WTC11 (cell line): ENCODE results near the gene GJC1.

Source experiments
- CREB1 ChIP-seq: sonication (generic); formaldehyde crosslinking; IDR thresholded peaks from 2 replicates; pipeline ENCODE4 v1.8.0; 2023; ENCODE audit warnings: mild to moderate bottlenecking, missing genetic modification reagents
- EMX1 ChIP-seq: fragments of 250-450 bp; sonication (Bioruptor Pico); IDR thresholded peaks from 2 replicates; pipeline ENCODE4 v1.8.0; 2021; ENCODE audit warnings: mild to moderate bottlenecking
- FOXP1 ChIP-seq: sonication (generic); formaldehyde crosslinking; IDR thresholded peaks from 2 replicates; pipeline ENCODE4 v1.8.0; 2022; ENCODE audit warnings: missing genetic modification reagents, mild to moderate bottlenecking, moderate library complexity, borderline replicate concordance
- GABPB1 ChIP-seq: sonication (generic); formaldehyde crosslinking; IDR thresholded peaks from 2 replicates; pipeline ENCODE4 v1.8.1; 2023; ENCODE audit warnings: mild to moderate bottlenecking, missing genetic modification reagents
- NFE2L1 ChIP-seq: sonication (generic); formaldehyde crosslinking; IDR thresholded peaks from 2 replicates; pipeline ENCODE4 v1.8.1; 2023; ENCODE audit warnings: missing genetic modification reagents
- NR2C2 ChIP-seq: sonication (generic); formaldehyde crosslinking; IDR thresholded peaks from 2 replicates; pipeline ENCODE4 v1.8.0; 2022; ENCODE audit warnings: mild to moderate bottlenecking, missing genetic modification reagents
- NR3C1 ChIP-seq: sonication (generic); formaldehyde crosslinking; conservative IDR thresholded peaks from 2 replicates; pipeline ENCODE4 v1.8.1; 2023; ENCODE audit warnings: low read depth, mild to moderate bottlenecking, missing genetic modification reagents
- SMAD4 ChIP-seq: sonication (generic); formaldehyde crosslinking; IDR thresholded peaks from 2 replicates; pipeline ENCODE4 v1.8.0; 2022; ENCODE audit warnings: mild to moderate bottlenecking, missing genetic modification reagents
- SP1 ChIP-seq: sonication (generic); formaldehyde crosslinking; conservative IDR thresholded peaks from 2 replicates; pipeline ENCODE4 v1.8.1; 2022; ENCODE audit warnings: missing genetic modification reagents
- TF ChIP-seq, protein P1 (sequence below): fragments of 200-600 bp; IDR thresholded peaks from 2 replicates; pipeline ENCODE4 v1.8.0; 2022; ENCODE audit warnings: antibody characterized with exemption
- TF ChIP-seq, protein P2 (sequence below): sonication (generic); formaldehyde crosslinking; IDR thresholded peaks from 2 replicates; pipeline ENCODE4 v1.8.0; 2022; ENCODE audit warnings: mild to moderate bottlenecking, missing genetic modification reagents
- TF ChIP-seq, protein P3 (sequence below): sonication (generic); formaldehyde crosslinking; conservative IDR thresholded peaks from 2 replicates; pipeline ENCODE4 v1.8.1; 2022; ENCODE audit warnings: mild to moderate bottlenecking, missing genetic modification reagents
- TF ChIP-seq, protein P4 (sequence below): sonication (generic); formaldehyde crosslinking; IDR thresholded peaks from 2 replicates; pipeline ENCODE4 v1.8.1; 2023; ENCODE audit warnings: mild to moderate bottlenecking, missing genetic modification reagents, moderate library complexity
- TF ChIP-seq, protein P5 (sequence below): sonication (generic); formaldehyde crosslinking; IDR thresholded peaks from 2 replicates; pipeline ENCODE4 v1.8.1; 2023; ENCODE audit warnings: mild to moderate bottlenecking, missing genetic modification reagents, moderate library complexity

DNA sequence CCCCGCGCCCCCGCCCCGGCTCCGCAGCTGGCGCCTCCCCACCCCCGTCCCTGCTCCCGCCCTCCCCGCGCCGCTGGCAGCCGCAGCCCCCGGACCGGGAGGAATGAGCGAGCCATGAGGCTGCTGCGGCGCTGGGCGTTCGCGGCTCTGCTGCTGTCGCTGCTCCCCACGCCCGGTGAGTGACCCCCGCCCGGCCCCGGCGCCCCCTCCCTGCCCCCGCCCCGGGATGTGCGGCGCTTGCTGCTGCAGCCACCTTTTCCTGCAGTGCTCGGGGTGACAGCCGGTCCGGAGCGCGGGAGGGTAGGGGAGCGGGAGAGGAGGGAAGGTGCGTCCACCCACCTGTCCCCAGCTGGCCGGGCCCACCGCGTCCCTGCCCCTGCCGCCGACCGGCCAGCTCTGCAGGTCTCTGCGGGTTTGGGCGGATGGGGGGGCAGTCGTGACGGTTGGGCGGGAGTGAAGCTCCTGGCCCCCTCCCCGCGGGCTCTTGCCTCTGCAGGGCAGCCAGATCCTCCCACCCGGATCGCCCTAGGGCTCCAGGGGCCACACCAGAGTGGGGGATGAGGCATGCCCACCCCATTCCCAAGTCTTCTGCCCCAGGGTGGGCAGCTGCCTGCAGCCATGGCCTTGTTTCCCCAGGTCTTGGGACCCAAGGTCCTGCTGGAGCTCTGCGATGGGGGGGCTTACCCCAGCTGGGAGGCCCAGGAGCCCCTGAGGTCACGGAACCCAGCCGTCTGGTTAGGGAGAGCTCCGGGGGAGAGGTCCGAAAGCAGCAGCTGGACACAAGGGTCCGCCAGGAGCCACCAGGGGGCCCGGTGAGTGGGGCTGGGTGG lies 70.8 kb downstream of the GJC1 start:
- no peak for TF ChIP-seq NR2C2 (CRISPR knock-in tag)
- TF ChIP-seq, protein P1, sequence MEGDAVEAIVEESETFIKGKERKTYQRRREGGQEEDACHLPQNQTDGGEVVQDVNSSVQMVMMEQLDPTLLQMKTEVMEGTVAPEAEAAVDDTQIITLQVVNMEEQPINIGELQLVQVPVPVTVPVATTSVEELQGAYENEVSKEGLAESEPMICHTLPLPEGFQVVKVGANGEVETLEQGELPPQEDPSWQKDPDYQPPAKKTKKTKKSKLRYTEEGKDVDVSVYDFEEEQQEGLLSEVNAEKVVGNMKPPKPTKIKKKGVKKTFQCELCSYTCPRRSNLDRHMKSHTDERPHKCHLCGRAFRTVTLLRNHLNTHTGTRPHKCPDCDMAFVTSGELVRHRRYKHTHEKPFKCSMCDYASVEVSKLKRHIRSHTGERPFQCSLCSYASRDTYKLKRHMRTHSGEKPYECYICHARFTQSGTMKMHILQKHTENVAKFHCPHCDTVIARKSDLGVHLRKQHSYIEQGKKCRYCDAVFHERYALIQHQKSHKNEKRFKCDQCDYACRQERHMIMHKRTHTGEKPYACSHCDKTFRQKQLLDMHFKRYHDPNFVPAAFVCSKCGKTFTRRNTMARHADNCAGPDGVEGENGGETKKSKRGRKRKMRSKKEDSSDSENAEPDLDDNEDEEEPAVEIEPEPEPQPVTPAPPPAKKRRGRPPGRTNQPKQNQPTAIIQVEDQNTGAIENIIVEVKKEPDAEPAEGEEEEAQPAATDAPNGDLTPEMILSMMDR, result no peak
- TF ChIP-seq FOXP1 (CRISPR knock-in tag), result no peak
- TF ChIP-seq, protein P2, sequence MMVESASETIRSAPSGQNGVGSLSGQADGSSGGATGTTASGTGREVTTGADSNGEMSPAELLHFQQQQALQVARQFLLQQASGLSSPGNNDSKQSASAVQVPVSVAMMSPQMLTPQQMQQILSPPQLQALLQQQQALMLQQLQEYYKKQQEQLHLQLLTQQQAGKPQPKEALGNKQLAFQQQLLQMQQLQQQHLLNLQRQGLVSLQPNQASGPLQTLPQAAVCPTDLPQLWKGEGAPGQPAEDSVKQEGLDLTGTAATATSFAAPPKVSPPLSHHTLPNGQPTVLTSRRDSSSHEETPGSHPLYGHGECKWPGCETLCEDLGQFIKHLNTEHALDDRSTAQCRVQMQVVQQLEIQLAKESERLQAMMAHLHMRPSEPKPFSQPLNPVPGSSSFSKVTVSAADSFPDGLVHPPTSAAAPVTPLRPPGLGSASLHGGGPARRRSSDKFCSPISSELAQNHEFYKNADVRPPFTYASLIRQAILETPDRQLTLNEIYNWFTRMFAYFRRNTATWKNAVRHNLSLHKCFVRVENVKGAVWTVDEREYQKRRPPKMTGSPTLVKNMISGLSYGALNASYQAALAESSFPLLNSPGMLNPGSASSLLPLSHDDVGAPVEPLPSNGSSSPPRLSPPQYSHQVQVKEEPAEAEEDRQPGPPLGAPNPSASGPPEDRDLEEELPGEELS (CRISPR knock-in tag), result no peak
- no peak for TF ChIP-seq SP1 (CRISPR knock-in tag)
- no peak for TF ChIP-seq NFE2L1
- TF ChIP-seq GABPB1, result no peak
- no peak for TF ChIP-seq SMAD4 (CRISPR knock-in tag)
- TF ChIP-seq, protein P3, sequence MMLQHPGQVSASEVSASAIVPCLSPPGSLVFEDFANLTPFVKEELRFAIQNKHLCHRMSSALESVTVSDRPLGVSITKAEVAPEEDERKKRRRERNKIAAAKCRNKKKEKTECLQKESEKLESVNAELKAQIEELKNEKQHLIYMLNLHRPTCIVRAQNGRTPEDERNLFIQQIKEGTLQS (CRISPR knock-in tag), result no peak
- no peak for TF ChIP-seq CREB1 (CRISPR knock-in tag)
- no peak for TF ChIP-seq EMX1 (CRISPR knock-in tag)
- TF ChIP-seq, protein P4, sequence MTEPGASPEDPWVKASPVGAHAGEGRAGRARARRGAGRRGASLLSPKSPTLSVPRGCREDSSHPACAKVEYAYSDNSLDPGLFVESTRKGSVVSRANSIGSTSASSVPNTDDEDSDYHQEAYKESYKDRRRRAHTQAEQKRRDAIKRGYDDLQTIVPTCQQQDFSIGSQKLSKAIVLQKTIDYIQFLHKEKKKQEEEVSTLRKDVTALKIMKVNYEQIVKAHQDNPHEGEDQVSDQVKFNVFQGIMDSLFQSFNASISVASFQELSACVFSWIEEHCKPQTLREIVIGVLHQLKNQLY, result no peak
- TF ChIP-seq, protein P5, sequence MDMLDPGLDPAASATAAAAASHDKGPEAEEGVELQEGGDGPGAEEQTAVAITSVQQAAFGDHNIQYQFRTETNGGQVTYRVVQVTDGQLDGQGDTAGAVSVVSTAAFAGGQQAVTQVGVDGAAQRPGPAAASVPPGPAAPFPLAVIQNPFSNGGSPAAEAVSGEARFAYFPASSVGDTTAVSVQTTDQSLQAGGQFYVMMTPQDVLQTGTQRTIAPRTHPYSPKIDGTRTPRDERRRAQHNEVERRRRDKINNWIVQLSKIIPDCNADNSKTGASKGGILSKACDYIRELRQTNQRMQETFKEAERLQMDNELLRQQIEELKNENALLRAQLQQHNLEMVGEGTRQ (CRISPR knock-in tag), result no peak
- no peak for TF ChIP-seq NR3C1
